AG08396 (cell line): ENCODE data around the gene RRAGC.
"Not testable (repeated sequence)": the region's sequence is repeated elsewhere in the genome, so short reads cannot be mapped to it uniquely, and the experiment has no call there.

ENCODE experiments used
- DNase-seq: peaks from one replicate; pipeline ENCODE4 v3.0.0; 2012; ENCODE audit warnings: low spot score, mixed read lengths

The RRAGC gene

GRCh38 chr1:38815903-38816627, 43.5 kb downstream of the RRAGC start:
- DNase-seq, result no peak

- no peak for DNase-seq
These were observed 44.5 kb downstream of the RRAGC start for GRCh38 chr1:38814984-38815464.

DNA sequence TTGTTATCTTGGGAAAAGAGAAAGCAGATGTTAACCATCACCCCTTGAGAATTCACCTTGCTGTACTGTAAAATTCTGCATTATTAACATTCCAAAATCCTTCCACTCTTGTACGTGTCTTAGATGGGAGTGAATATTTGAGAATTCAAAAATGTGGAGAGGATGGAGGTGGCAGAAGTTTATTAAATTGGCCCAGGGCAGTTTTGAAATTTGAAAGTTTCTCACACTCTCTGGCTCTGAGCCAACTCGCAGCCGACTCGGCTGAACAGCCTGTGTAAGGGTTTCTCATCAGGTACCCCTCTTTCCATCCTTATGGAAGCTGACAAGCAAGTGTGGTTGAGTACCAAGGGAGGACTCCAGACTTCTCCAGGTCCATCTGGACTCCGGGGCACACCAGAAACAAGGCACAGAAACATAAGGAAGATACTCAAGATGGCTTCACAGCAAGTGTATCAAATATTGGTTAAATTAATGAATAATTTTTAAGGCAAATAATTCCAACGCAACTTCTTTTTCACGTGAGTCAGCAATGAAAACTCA, 45.1 kb downstream of the RRAGC start:
- no peak for DNase-seq

- DNase-seq, result no peak
These were observed 46.6 kb downstream of the RRAGC start for GRCh38 chr1:38812981-38813380.

DNA sequence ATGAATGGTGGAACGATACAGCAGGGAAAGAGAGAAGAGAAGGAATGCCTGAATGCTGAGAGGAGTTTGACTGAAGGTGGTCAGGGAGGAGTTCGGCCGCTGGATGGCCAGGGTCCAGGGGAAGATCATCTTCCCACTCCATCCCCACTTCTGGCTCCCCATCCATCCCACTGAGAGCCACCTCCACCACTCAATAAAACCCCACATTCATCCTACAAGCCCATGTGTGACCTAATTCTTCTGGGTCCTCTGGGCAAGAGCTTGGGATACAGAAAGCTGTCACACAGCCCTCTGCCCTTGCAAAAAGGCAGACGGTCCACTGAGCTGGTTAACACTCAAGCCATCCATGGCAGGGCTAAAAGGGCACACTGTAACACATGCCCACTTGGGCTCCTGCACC, 48.1 kb downstream of the RRAGC start:
- not testable (repeated sequence) for DNase-seq

GRCh38 chr1:38806090-38806489, 53.5 kb downstream of the RRAGC start:
- DNase-seq, result no peak

- no peak for DNase-seq
These were observed 54.5 kb downstream of the RRAGC start for GRCh38 chr1:38805036-38805435.

- DNase-seq, result peak; percentile 40
These were observed 55.3 kb downstream of the RRAGC start for GRCh38 chr1:38804062-38804886.

DNA sequence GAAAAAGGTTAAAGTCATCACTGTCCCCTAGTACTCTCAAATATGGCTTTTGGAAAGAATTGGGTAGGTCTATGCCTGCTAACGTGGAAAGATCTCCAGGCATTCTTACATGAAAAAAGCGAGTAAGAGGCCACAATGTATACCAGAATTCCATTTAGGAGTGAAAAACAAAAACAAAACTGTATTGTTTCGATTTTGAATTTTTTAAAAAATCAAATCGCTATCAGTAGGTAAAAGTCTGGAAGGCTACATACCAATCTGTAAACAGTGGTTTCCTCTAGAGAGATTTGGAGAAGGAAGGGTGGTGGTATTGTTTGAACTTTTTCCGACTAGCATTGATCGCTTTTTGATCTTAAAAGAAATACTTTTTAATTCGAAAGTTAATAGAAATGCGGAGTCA, 55.9 kb downstream of the RRAGC start:
- no peak for DNase-seq

GRCh38 chr1:38800720-38801671, 58.6 kb downstream of the RRAGC start:
- no peak for DNase-seq

DNA sequence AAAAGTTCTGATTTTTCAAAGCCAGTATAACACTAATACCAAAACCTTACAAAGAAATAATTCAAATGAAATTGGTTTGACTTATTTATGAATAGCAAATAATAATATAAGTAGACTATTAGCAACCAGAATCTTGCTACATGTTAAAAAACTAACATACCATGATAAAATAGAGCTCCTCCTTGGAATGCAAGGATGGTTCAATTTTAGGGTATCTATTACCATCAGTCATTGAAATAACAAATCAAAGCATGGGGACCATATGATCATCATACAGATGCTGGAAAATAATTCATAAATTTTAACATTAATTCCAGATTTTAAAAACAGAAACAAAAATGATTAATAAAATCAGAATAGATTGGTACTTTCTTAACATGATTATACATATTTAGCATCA, 66.3 kb downstream of the RRAGC start:
- no peak for DNase-seq

- DNase-seq, result no peak
These were observed 67.7 kb downstream of the RRAGC start for GRCh38 chr1:38791892-38792291.

DNA sequence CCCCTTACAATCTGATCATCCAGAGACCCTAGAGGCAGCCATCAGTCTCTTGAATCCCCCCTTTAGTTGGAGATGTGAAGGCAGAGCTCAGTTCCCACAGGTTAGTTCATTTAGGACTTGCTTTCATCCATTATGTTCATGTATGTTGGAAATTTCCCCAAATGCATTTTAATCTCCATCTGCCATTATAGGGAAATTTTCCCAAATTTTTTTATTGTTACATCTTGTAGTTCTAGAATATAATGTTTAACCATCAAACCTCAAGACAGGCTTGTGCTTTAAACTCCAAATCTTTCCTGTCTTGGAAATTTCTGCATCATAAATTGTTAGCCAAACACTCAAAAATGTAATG, 68.4 kb downstream of the RRAGC start:
- DNase-seq, result no peak

DNA sequence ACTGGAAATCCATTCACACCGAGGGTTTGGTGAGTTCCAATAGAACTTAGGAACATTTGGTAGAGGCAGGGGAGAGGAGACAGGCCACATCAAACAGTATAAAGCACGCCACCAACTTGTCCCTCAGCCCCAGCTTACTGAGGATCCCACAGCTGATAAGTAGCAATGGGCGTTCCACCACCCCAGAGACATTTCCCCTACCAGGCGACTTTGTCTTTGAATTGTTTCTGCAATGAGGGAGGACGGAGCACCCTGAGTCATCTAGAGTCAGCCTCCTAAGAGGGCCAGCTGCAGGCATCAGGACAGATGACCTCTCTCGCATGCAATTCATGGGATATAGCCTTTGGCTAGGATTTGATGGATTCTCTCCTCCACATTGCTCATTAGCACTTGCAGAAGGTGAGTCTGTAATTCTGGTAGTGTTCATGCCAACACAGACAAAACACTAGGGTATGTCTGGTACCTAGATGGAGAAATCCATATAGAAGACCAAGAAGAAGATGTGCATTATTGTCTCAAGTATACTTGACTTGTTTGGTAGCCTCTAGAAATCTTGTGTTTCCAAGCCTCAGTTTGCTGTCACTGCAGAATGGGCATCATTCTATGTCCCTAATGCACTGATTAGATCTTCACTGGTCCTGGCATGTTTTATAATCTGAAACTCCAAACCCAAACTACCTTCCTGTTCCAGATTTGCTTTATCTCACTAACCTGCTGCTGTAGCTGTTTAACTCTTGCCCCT, 69.0 kb downstream of the RRAGC start:
- DNase-seq, result no peak

DNA sequence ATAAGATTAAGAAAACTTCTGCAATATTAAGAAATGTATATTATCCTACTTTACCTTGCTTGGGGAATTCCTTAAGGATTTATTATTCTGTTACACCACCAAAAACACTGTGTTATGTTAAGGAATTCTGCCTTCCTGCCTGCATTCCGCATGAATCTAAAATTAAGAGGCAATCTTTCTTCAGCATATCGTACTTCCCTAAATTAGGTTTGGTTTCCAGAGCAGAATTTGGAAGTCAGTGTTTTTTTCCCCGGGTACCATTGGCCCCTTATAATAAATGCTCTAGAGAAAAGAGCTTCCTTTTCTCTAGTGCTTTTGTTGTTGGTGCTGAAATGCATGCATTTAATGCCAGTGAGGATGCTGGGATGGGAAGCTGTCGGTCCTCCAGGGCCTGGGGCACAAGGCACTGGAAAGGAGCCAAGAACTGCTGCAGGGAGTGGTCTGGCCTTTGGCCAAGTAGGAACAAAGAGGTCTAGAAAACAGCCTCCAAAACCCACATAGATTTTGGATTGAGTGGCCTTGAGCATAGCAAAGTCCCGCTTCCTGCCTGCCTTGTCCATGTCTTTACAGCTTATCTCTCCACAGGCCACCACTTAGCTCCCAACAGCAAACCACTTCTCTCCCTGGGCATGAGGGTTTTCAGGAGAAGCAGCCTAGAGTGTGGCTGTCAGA, 69.9 kb downstream of the RRAGC start:
- DNase-seq, result no peak

DNA sequence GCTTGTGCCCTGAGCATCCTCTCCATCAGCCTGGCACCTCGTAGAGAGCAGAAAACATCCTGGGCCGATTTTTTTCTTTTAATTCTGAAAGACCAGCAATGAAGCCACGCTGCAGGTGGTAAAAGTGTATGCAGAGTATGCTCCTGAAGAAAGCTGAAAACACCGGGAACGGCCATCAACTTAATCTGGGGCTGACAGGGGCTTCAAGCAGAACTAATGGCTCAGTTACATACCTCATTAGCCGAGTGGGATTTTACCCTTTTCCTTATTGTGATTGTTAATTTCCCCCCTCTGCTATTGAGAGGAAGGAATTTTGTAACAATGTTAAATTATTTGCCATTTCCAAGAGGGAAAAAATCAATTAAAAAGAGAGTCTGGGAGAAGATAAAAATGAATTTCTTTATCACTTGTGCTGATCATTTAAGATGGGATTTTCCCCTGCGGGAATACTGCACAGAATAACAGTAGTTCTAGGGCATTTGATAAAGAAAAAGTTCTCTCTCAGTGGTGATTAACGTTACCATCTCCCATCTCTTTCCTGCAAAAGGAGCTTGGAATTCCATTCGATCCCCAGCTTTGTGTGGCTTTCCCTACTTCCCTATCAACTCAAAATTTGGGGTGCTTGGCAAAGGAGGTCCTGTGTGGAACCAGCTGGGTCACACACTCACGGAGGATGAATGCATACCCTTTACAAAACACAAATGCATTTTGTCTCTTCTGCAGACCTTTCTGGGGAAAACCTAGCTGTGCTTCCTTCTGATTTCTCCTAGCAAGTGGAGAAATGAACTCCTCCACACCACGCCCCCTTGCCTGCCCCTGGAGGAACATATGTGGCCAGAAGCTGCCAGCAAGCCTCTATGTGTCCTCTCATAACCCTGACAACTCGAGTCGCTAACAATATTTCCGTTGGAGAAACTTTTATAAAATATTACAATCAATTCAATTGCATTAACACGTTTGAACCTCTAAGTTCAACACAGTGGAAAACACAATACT, 70.9 kb downstream of the RRAGC start:
- no peak for DNase-seq
